Heart left ventricle (tissue), 16 donors: Measurements from ENCODE around the gene RNF145. TPM values are rescaled to one million over a fixed set of nuclear protein-coding genes. Genes with fewer than 3 reads are reported as not detected.

Experiments used
- ATAC-seq, 4 donors: fragments of 200-7000 bp; cut with Tn5 transposase; one replicate each; pipeline ENCODE4 v1.9.1; 2020 to 2022; ENCODE audit warnings: moderate library complexity in 4 of 4, mild to moderate bottlenecking in 3 of 4, moderate number of reproducible peaks in 1 of 4
- DNase-seq, 5 donors: peaks; one replicate each; pipeline ENCODE4 v3.0.0-alpha.2; 2020
- H3K27ac ChIP-seq, 12 donors: fragments of 200-600 bp; sonication (generic) in 4 of 12; one replicate each; pipeline versions ENCODE4 v1.5.0 to v1.8.0; 2016 to 2022; ENCODE audit warnings: mild to moderate bottlenecking in 2 of 12
- H3K27me3 ChIP-seq, 9 donors: fragments of 200-600 bp; sonication (generic) in 2 of 9; one replicate each; pipeline versions ENCODE4 v1.5.1 to v1.8.0; 2016 to 2022; ENCODE audit warnings: mild to moderate bottlenecking in 3 of 9
- H3K36me3 ChIP-seq, 9 donors: fragments of 200-600 bp; sonication (generic) in 2 of 9; one replicate each; pipeline versions ENCODE4 v1.5.0 to v1.8.0; 2018 to 2022; ENCODE audit warnings: mild to moderate bottlenecking in 2 of 9
- H3K4me1 ChIP-seq, 12 donors: fragments of 200-600 bp; sonication (generic) in 4 of 12; one replicate each; pipeline versions ENCODE4 v1.5.0 to v1.8.0; 2016 to 2022; ENCODE audit warnings: mild to moderate bottlenecking in 3 of 12
- H3K4me3 ChIP-seq, 12 donors: fragments of 200-600 bp; sonication (generic) in 4 of 12; one replicate each; pipeline versions ENCODE4 v1.5.0 to v1.8.0; 2017 to 2022; ENCODE audit warnings: mild to moderate bottlenecking in 9 of 12, moderate library complexity in 4 of 12
- H3K9me3 ChIP-seq, 12 donors: fragments of 200-600 bp; sonication (generic) in 4 of 12; one replicate each; pipeline versions ENCODE4 v1.5.0 to v1.8.0; 2016 to 2022; ENCODE audit warnings: mild to moderate bottlenecking in 1 of 12
- CTCF ChIP-seq, 12 donors: fragments of 200-600 bp; sonication (generic) in 4 of 12; IDR thresholded peaks; one replicate each; pipeline versions ENCODE4 v1.5.0 to v1.8.0; 2018 to 2022; ENCODE audit warnings: antibody characterized with exemption in 12 of 12, mild to moderate bottlenecking in 5 of 12
- POLR2A ChIP-seq, 2 donors: fragments of 450-650 bp; IDR thresholded peaks; one replicate each; pipeline ENCODE4 v1.6.1; 2017; ENCODE audit warnings: antibody characterized with exemption in 2 of 2, mild to moderate bottlenecking in 2 of 2, moderate library complexity in 2 of 2
- WGBS, 4 donors: extraction: QIAGEN DNeasy Blood & Tissue Kit in 2 of 4; methylation state at CpG; one replicate each; pipeline versions ENCODE4 v1.1.5 to v1.1.7; 2013 to 2018; 5-methylcytosine and 5-hydroxymethylcytosine counted together
- intact Hi-C, 10 donors: fragments of 100-400 bp; cut with DNase I; formaldehyde crosslinking; loops; one replicate each; pipeline versions ENCODE4 v1.11.1 to v1.14.2; 2022
- polyA plus RNA-seq, 2 donors: library from polyadenylated mRNA; stranded (reverse); fragments of 200-250 nt; gene quantifications; one replicate each; pipeline ENCODE4 v1.2.3, GENCODE V29; 2013
- total RNA-seq, 9 donors: library from RNA; depleted of rRNA in 2 of 9; stranded (reverse); fragments of >200 nt in 2 of 9; fragmentation: NEBNext Ultra II Directional in 3 of 9; extraction: Animal tissue kit (Norgen Biotek cat#: 25700) in 3 of 9; gene quantifications; one replicate each; pipeline versions ENCODE4 v1.1.0 to v1.2.4, GENCODE V29; 2016 to 2023
- donor health status: ischemic (EF 13 %, LVEDD 7.1; RV severe dilation, severe dysfunction).
- donor health status: healthy with polysubstance abuse.
- donor health status: DM: no; HTN: yes; CAD: no.
- donor health status: DM: no; HTN: no; CAD: no.
- donor health status: ischemic (EF 25% LVEDD 6.9; RV normal size, moderate dysfunction).
- donor health status: ischemic (EF 25% LVEDD 5.7; RV mildly dilated, moderate dysfunction).
- donor health status: healthy.
- donor health status: DM: yes; HTN: yes; CAD: no.
- donor health status: ischemic (EF 35%, LVEDD 5.7; RV mildly dilated, moderate dysfunction).
- donor health status: nonischemic (EF 11% LVEDD 7.7; RV severe dilation, severe dysfunction).
- donor health status: DM: yes; HTN: yes; CAD: no.
- donor health status: PGD.
- donor health status: ischemic (EF 29% LVEDD 5.4; RV normal size, mild dysfunction).
- donor health status: nonischemic (EF 23%, LVEDD 6.1; RV moderate dilation, normal function).

RNF145 gene
- total and polyA plus RNA-seq, 11 donors, result 6.2 to 69.0 (median 25.2) TPM

- Histone ChIP-seq H3K4me3 (no peak overlapping the region), H3K36me3 (no peaks in the 10 kb centered on the region), H3K27me3 (no peaks in the 10 kb centered on the region), H3K27ac (no peak overlapping the region), H3K4me1 (peaks cover 0 to 8% (median 0%) of the 10 kb centered on the region in 12 donors), H3K9me3 (peaks cover 0 to 9% (median 0%) of the 10 kb centered on the region in 12 donors)
- ATAC-seq (no peak), DNase-seq (no peak)
- intact Hi-C loops, result loop anchor here (2.0 to 10.0 kb wide), 12 partner anchors 437 to 1370 kb away; no protein-coding TSS in a partner anchor
- WGBS, 4 donors, result 75 to 79% (median 77%) methylated on average over 4 of the region's 4 CpGs
- TF ChIP-seq CTCF (IDR thresholded peaks at IDR 0.05), result no peak
- no peak for TF ChIP-seq POLR2A (IDR thresholded peaks at IDR 0.05)
These were observed 77.4 kb downstream of the RNF145 start for GRCh38 chr5:159131951-159132350.

GRCh38 chr5:159130871-159131270 lies 78.5 kb downstream of the RNF145 start:
- peaks cover 0 to 12% (median 0%) of the 10 kb centered on the region in 12 donors for H3K9me3 ChIP-seq
- H3K27ac ChIP-seq, result no peak overlapping the region
- intact Hi-C loops, result loop anchor here (5.0 to 10.0 kb wide), 9 partner anchors 436 to 1369 kb away; no protein-coding TSS in a partner anchor
- TF ChIP-seq POLR2A (IDR thresholded peaks at IDR 0.05), result no peak
- TF ChIP-seq CTCF (IDR thresholded peaks at IDR 0.05), result no peak
- H3K36me3 ChIP-seq, result no peaks in the 10 kb centered on the region
- no peak for ATAC-seq
- H3K27me3 ChIP-seq, result no peaks in the 10 kb centered on the region
- 70 to 79% (median 75%) methylated on average over 3 of the region's 3 CpGs for WGBS, 4 donors
- DNase-seq, result no peak
- peaks cover 0 to 8% (median 0%) of the 10 kb centered on the region in 12 donors for H3K4me1 ChIP-seq
- no peak overlapping the region for H3K4me3 ChIP-seq

GRCh38 chr5:159128070-159128541 lies 81.2 kb downstream of the RNF145 start:
- WGBS, 4 donors, result 45 to 58% (median 57%) methylated on average over 6 of the region's 6 CpGs
- intact Hi-C loops, result loop anchor here in 1 of 10 donors (5.0 to 10.0 kb wide), 2 partner anchors 961 to 1113 kb away; no protein-coding TSS in a partner anchor
- Histone ChIP-seq H3K27me3 (no peaks in the 10 kb centered on the region), H3K4me3 (no peak overlapping the region), H3K9me3 (peaks cover 0 to 27% (median 1%) of the 10 kb centered on the region in 12 donors), H3K36me3 (no peaks in the 10 kb centered on the region), H3K27ac (no peak overlapping the region), H3K4me1 (peaks cover 0 to 5% (median 0%) of the 10 kb centered on the region in 12 donors)
- no peak for ATAC-seq
- no peak for DNase-seq
- TF ChIP-seq POLR2A (IDR thresholded peaks at IDR 0.05) (no peak), CTCF (IDR thresholded peaks at IDR 0.05) (no peak)

- 94 to 98% (median 96%) methylated on average over 3 of the region's 3 CpGs for WGBS, 4 donors
- ATAC-seq, result no peak
These were observed 85.7 kb downstream of the RNF145 start for GRCh38 chr5:159123700-159124099.

More at GRCh38 chr5:159123700-159124099, 85.7 kb downstream of the RNF145 start:
- no peak for DNase-seq
- H3K4me1 ChIP-seq, result peaks cover 0 to 10% (median 0%) of the 10 kb centered on the region in 12 donors
- no peak for TF ChIP-seq POLR2A (IDR thresholded peaks at IDR 0.05)
- no peak for TF ChIP-seq CTCF (IDR thresholded peaks at IDR 0.05)
- H3K27me3 ChIP-seq, result no peaks in the 10 kb centered on the region
- intact Hi-C loops, result loop anchor here in 1 of 10 donors (10.0 kb wide), 1 partner anchor 1109 kb away; no protein-coding TSS in a partner anchor
- H3K36me3 ChIP-seq, result no peaks in the 10 kb centered on the region
- H3K4me3 ChIP-seq, result no peak overlapping the region
- no peak overlapping the region for H3K27ac ChIP-seq
- H3K9me3 ChIP-seq, result peaks cover 0 to 27% (median 1%) of the 10 kb centered on the region in 12 donors
